Daoy (cell line): ENCODE data around the gene HIRIP3. TPM values are rescaled to one million over a fixed set of nuclear protein-coding genes. Genes with fewer than 3 reads are reported as not detected.
"Not testable (repeated sequence)": the region's sequence is repeated elsewhere in the genome, so short reads cannot be mapped to it uniquely, and the experiment has no call there.

Experiments
- DNase-seq: peaks from one replicate; pipeline ENCODE4 v3.0.0-alpha.2; 2015; ENCODE audit warnings: low read depth
- total RNA-seq: library from RNA; depleted of rRNA; stranded (reverse); fragments of >200 nt; shearing (Covaris generic); gene quantifications from 2 replicates; pipeline ENCODE4 v1.2.3, GENCODE V29; 2014; rRNA removed

Gene HIRIP3
- total RNA-seq, 1 experiment from 2014 or later = 14.0 TPM

- DNase-seq = not testable (repeated sequence)
These were observed 35.6 kb downstream of the HIRIP3 start for GRCh38 chr16:29959821-29960220.

- DNase-seq = no peak
These were observed 36.1 kb downstream of the HIRIP3 start for GRCh38 chr16:29959293-29959692.

GRCh38 chr16:29958756-29959155 is 36.7 kb downstream of the HIRIP3 start:
- DNase-seq = no peak

DNA sequence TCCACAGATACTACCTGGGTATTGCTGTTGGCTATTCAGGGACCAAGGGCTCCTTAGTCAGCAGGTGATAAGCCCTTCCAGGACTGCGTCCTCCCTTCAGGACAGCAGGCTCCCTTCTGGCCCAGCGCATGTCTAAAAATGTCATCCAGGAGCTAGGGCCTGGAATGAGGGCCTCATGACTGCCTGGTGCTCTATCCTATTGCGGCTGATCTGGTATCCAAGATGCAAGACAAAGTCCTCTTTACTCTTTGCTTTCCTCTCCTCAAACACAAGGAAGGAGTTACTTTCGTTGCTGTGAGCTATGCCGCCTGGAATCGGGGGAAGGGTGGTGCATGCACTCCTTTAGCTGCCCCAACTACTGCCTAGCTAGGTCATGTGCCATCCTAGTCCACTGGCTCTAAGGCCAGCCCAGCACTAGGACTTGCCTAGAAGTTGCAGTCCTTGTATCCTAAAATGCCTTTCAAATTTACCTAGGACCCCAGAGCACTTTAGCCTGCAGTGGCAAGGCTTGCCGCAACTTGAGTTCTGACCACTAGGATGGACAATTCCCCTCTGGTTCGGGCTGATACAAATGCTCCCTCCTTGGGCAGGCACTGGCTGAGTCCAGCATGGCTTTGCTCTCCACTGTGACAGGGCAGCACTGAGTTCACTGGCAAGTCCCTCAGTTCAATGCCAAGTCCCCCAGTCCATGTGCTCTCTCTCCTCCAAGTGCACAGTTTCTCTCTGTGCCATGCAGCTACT is 43.6 kb downstream of the HIRIP3 start:
- no peak for DNase-seq

GRCh38 chr16:29950806-29951461 is 44.5 kb downstream of the HIRIP3 start:
- no peak for DNase-seq

DNA sequence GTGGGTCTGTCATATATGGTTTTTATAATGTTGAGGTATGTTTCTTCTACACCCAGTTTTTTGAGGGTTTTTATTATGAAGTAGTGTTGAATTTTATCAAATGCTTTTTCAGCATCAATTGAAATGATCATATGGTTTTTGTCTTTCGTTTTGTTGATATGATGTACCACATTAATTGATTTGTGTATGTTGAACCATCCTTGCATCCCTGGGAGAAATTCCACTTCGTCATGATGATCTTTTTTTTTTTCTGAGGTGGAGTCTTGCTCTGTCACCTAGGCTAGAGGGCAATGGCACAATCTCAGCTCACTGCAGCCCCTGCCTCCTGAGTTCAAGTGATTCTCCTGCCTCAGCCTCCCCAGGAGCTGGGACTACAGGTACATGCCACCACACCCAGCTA is 47.5 kb downstream of the HIRIP3 start:
- DNase-seq = no peak

- peak; percentile 96 for DNase-seq
These were observed 51.3 kb downstream of the HIRIP3 start for GRCh38 chr16:29943846-29944799.

Other genes starting within 250 kb of the HIRIP3 start
- gene C16orf54, start 249.6 kb downstream of the HIRIP3 start, total RNA-seq = 0.11 TPM in 1 of 2 replicates, not detected in the other
- gene ZG16, start 217.4 kb downstream of the HIRIP3 start, total RNA-seq = not detected in 2 replicates
- 104 and 111 TPM in 2 replicates for gene KIF22, start 204.9 kb downstream of the HIRIP3 start, total RNA-seq
- 120 and 132 TPM in 2 replicates for gene MAZ, start 189.1 kb downstream of the HIRIP3 start, total RNA-seq
- gene PRRT2, start 183.4 kb downstream of the HIRIP3 start, total RNA-seq = 0.29 TPM in 1 of 2 replicates, not detected in the other
- 50.0 and 78.6 TPM in 2 replicates for gene PAGR1, start 179.5 kb downstream of the HIRIP3 start, total RNA-seq
- 60.5 and 71.4 TPM in 2 replicates for gene MVP, start 175.2 kb downstream of the HIRIP3 start, total RNA-seq
- 33.5 and 46.1 TPM in 2 replicates for gene CDIPT, start 132.4 kb downstream of the HIRIP3 start, total RNA-seq
- 2.6 and 27.0 TPM in 2 replicates for gene SEZ6L2, start 96.1 kb downstream of the HIRIP3 start, total RNA-seq
- gene ASPHD1, start 95.1 kb downstream of the HIRIP3 start, total RNA-seq = 0.89 and 2.2 TPM in 2 replicates
- 9.0 and 24.2 TPM in 2 replicates for gene KCTD13, start 69.4 kb downstream of the HIRIP3 start, total RNA-seq
- 39.8 and 41.9 TPM in 2 replicates for gene TMEM219, start 33.5 kb downstream of the HIRIP3 start, total RNA-seq
- 25.2 and 26.5 TPM in 2 replicates for gene TAOK2, start 21.7 kb downstream of the HIRIP3 start, total RNA-seq
- gene INO80E, start 624 bp upstream of the HIRIP3 start, total RNA-seq = 70.8 and 136 TPM in 2 replicates
- gene DOC2A, start 15.4 kb upstream of the HIRIP3 start, total RNA-seq = 0.18 TPM in 1 of 2 replicates, not detected in the other
- gene C16orf92, start 27.6 kb upstream of the HIRIP3 start, total RNA-seq = not detected in 2 replicates
- not detected in 2 replicates for gene TLCD3B, start 35.7 kb upstream of the HIRIP3 start, total RNA-seq
- gene ALDOA, start 70.1 kb upstream of the HIRIP3 start, total RNA-seq = 781 and 887 TPM in 2 replicates
- gene PPP4C, start 80.4 kb upstream of the HIRIP3 start, total RNA-seq = 81.4 and 113 TPM in 2 replicates
- gene TBX6, start 96.3 kb upstream of the HIRIP3 start, total RNA-seq = not detected in 2 replicates
- gene YPEL3, start 100.6 kb upstream of the HIRIP3 start, total RNA-seq = 0.21 and 1.0 TPM in 2 replicates
- 0.57 and 0.77 TPM in 2 replicates for gene GDPD3, start 117.9 kb upstream of the HIRIP3 start, total RNA-seq
- 7.6 and 11.3 TPM in 2 replicates for gene MAPK3, start 127.6 kb upstream of the HIRIP3 start, total RNA-seq
- gene CORO1A, start 188.0 kb upstream of the HIRIP3 start, total RNA-seq = 4.3 and 25.4 TPM in 2 replicates
- 1,051 and 1,320 TPM in 2 replicates for gene BOLA2B, start 198.0 kb upstream of the HIRIP3 start, total RNA-seq
- 48.1 and 67.8 TPM in 2 replicates for gene SLX1A, start 198.3 kb upstream of the HIRIP3 start, total RNA-seq
- 4.9 and 12.8 TPM in 2 replicates for gene SULT1A3, start 203.6 kb upstream of the HIRIP3 start, total RNA-seq